Ishikawa (cell line): Measurements from ENCODE around the gene SEC24D.

Source experiments
- CEBPB ChIP-seq: IDR thresholded peaks from 2 replicates; pipeline ENCODE4 v1.6.1; 2012
- CREB1 ChIP-seq: IDR thresholded peaks from 2 replicates; pipeline ENCODE4 v1.6.1; 2012; ENCODE audit warnings: low read depth
- EGR1 ChIP-seq: IDR thresholded peaks from 2 replicates; pipeline ENCODE4 v1.6.1; 2012
- EP300 ChIP-seq: IDR thresholded peaks from 2 replicates; pipeline ENCODE4 v1.6.1; 2012; ENCODE audit warnings: borderline replicate concordance
- FOXM1 ChIP-seq: IDR thresholded peaks from 2 replicates; pipeline ENCODE4 v1.6.1; 2012; ENCODE audit warnings: low read depth, borderline replicate concordance
- MAX ChIP-seq: IDR thresholded peaks from 2 replicates; pipeline ENCODE4 v1.6.1; 2012
- NFIC ChIP-seq: IDR thresholded peaks from 2 replicates; pipeline ENCODE4 v1.6.1; 2012
- RAD21 ChIP-seq: IDR thresholded peaks from 2 replicates; pipeline ENCODE4 v1.6.1; 2012; ENCODE audit warnings: low read depth
- TAF1 ChIP-seq: IDR thresholded peaks from 2 replicates; pipeline ENCODE4 v1.6.1; 2012; ENCODE audit warnings: low read depth, mild to moderate bottlenecking
- TCF12 ChIP-seq: IDR thresholded peaks from 2 replicates; pipeline ENCODE4 v1.6.1; 2012; ENCODE audit warnings: low read depth
- TEAD4 ChIP-seq: IDR thresholded peaks from 2 replicates; pipeline ENCODE4 v1.6.1; 2012
- USF1 ChIP-seq: IDR thresholded peaks from 2 replicates; pipeline ENCODE4 v1.6.1; 2012
- YY1 ChIP-seq: IDR thresholded peaks from 2 replicates; pipeline ENCODE4 v1.6.1; 2012; ENCODE audit warnings: low read depth
- ZBTB7A ChIP-seq: IDR thresholded peaks from 2 replicates; pipeline ENCODE4 v1.6.1; 2012; ENCODE audit warnings: low read depth
- TF ChIP-seq, protein P1 (sequence below): IDR thresholded peaks from 2 replicates; pipeline ENCODE4 v1.6.1; 2012; ENCODE audit warnings: low read depth, mild to moderate bottlenecking

The SEC24D gene

GRCh38 chr4:118762155-118762554 lies 73.8 kb downstream of the SEC24D start:
- TF ChIP-seq TAF1 (no peak), NFIC (no peak), RAD21 (no peak), USF1 (no peak), EGR1 (no peak), CREB1 (no peak), ZBTB7A (no peak), TEAD4 (no peak), YY1 (no peak), FOXM1 (no peak), TCF12 (no peak), EP300 (no peak)
- TF ChIP-seq, protein P1, sequence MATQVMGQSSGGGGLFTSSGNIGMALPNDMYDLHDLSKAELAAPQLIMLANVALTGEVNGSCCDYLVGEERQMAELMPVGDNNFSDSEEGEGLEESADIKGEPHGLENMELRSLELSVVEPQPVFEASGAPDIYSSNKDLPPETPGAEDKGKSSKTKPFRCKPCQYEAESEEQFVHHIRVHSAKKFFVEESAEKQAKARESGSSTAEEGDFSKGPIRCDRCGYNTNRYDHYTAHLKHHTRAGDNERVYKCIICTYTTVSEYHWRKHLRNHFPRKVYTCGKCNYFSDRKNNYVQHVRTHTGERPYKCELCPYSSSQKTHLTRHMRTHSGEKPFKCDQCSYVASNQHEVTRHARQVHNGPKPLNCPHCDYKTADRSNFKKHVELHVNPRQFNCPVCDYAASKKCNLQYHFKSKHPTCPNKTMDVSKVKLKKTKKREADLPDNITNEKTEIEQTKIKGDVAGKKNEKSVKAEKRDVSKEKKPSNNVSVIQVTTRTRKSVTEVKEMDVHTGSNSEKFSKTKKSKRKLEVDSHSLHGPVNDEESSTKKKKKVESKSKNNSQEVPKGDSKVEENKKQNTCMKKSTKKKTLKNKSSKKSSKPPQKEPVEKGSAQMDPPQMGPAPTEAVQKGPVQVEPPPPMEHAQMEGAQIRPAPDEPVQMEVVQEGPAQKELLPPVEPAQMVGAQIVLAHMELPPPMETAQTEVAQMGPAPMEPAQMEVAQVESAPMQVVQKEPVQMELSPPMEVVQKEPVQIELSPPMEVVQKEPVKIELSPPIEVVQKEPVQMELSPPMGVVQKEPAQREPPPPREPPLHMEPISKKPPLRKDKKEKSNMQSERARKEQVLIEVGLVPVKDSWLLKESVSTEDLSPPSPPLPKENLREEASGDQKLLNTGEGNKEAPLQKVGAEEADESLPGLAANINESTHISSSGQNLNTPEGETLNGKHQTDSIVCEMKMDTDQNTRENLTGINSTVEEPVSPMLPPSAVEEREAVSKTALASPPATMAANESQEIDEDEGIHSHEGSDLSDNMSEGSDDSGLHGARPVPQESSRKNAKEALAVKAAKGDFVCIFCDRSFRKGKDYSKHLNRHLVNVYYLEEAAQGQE: no peak

DNA sequence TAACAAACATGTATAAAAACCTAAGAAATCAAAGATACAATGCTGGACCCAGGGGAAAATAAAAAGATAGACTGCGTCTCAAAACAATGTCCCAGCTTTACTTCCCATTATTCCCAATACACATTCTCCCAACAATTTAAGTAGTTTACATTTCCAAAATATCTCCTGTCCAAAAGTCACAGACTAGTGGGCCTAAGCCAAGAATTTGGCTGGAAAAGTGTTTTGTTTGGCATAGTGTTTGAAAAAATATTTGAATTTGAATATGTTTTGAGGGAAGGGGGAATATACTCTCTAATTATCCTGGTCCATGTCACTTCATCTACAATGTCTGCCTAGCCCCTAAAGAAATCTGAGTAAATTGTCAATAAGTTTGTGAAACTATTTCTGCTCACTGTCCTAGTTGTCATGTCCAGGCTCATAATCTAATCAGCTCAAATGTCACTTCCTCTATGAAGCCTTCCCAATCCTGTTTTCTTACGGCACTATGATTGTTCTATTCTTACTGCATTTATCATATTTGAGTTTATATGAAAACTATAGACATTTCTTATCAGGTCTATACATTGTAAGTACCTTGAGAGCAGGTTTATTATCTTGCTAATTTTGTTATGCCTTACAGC lies 74.4 kb downstream of the SEC24D start:
- TF ChIP-seq RAD21 (no peak), CEBPB (no peak), TEAD4 (no peak), NFIC (no peak), YY1 (no peak), EP300 (no peak), TCF12 (no peak), CREB1 (no peak), TAF1 (no peak), USF1 (no peak), FOXM1 (no peak), EGR1 (no peak), MAX (no peak), ZBTB7A (no peak)
- TF ChIP-seq, protein P1: no peak

DNA sequence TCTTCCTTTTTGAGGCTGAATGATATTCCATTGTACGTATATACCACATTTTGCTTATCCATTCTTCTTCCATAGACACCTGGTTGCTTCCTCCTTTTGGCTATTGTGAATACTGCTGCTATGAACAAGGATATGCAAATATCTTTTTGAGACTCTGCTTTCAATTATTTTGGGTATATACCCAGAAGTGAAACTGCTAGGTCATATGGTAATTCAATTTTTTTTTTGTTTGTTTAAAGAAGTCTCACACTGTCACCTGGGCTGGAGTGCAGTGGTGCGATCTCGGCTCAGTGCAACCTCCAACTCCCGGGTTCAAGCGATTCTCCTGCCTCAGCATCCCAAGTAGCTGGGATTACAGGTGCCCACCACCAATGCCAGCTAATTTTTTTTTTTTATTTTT lies 75.4 kb downstream of the SEC24D start:
- TF ChIP-seq CREB1 (no peak), YY1 (no peak), USF1 (no peak), TEAD4 (no peak), ZBTB7A (no peak), FOXM1 (no peak), EGR1 (no peak), CEBPB (no peak), TAF1 (no peak), EP300 (no peak), MAX (no peak), TCF12 (no peak), RAD21 (no peak), NFIC (no peak)
- TF ChIP-seq, protein P1: no peak

GRCh38 chr4:118760092-118760491 lies 75.8 kb downstream of the SEC24D start:
- TF ChIP-seq ZBTB7A (no peak), TAF1 (no peak), CREB1 (no peak), TEAD4 (no peak), EP300 (no peak), TCF12 (no peak), CEBPB (no peak), YY1 (no peak), FOXM1 (no peak)
- TF ChIP-seq, protein P1: no peak
